Activated naive CD8-positive, alpha-beta T cell treated with anti-CD3 and anti-CD28 coated beads, Interleukin-2, amount 50 U/mL, for 24 hours (primary cell): ENCODE data around the gene LIMS4.
"Not testable (repeated sequence)": the region's sequence is repeated elsewhere in the genome, so short reads cannot be mapped to it uniquely, and the experiment has no call there.

Experiments
- ATAC-seq: fragments of 150-1000 bp; cut with Tn5 transposase; one replicate; pipeline ENCODE4 v1.10.0; 2021
- DNase-seq: peaks from one replicate; pipeline ENCODE4 v3.0.0; 2021
- H3K27ac Mint-ChIP-seq: one replicate; pipeline ENCODE4 v1.8.0; 2021; ENCODE audit warnings: mild to moderate bottlenecking, mixed read lengths
- H3K27me3 Mint-ChIP-seq: one replicate; pipeline ENCODE4 v1.8.0; 2021; ENCODE audit warnings: mixed read lengths
- H3K36me3 Mint-ChIP-seq: one replicate; pipeline ENCODE4 v1.8.0; 2021; ENCODE audit warnings: low read depth, mixed read lengths
- H3K4me1 Mint-ChIP-seq: one replicate; pipeline ENCODE4 v1.8.0; 2021; ENCODE audit warnings: mixed read lengths
- H3K4me3 Mint-ChIP-seq: one replicate; pipeline ENCODE4 v1.8.0; 2021; ENCODE audit warnings: mild to moderate bottlenecking, moderate library complexity, mixed read lengths
- H3K9me3 Mint-ChIP-seq: one replicate; pipeline ENCODE4 v1.8.0; 2021; ENCODE audit warnings: mixed read lengths

Gene LIMS4, protein sequence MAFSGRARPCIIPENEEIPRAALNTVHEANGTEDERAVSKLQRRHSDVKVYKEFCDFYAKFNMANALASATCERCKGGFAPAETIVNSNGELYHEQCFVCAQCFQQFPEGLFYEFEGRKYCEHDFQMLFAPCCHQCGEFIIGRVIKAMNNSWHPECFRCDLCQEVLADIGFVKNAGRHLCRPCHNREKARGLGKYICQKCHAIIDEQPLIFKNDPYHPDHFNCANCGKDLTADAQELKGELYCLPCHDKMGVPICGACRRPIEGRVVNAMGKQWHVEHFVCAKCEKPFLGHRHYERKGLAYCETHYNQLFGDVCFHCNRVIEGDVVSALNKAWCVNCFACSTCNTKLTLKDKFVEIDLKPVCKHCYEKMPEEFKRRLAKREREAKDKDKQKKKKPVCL

GRCh38 chr2:110472171-110473058, at the start of gene LIMS4:
Gene LIMS4 (minus strand): TSS chr2:110472816. CDS start chr2:110472778, 38 bp downstream.
- not testable (repeated sequence) for H3K27me3 Mint-ChIP-seq, H3K27ac Mint-ChIP-seq, H3K36me3 Mint-ChIP-seq, H3K9me3 Mint-ChIP-seq, ATAC-seq, DNase-seq, H3K4me3 Mint-ChIP-seq, H3K4me1 Mint-ChIP-seq

DNA sequence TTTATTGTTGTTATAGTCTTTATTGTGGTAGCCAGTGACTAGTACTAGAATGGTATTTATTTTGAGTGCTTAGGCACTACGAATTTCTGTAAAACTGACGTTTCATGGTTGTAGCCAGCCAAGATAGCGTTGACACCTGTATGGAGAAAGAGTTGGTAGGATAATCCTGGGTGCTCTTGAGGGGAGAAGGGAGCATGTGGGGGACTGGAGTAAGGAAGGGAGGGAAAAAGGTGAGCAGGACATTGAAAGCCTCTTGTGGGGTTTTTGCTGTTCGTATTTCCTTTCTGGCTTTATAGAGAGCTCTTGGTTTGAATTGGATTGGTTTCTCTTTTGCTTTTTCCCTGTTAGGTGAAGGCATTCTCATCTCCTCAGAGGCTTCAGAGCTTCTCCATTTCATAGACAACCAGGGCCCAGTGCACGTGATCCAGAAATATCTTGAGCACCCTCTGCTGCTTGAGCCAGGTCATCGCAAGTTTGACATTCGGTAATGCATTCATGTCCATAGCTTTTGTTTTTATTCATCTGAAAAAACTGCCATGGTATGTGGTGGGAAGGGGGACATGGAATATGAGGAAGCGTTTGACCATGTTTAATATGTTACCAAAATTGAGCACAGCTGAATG, 27.2 kb upstream of the LIMS4 start:
- not testable (repeated sequence) for H3K4me3 Mint-ChIP-seq, DNase-seq, H3K4me1 Mint-ChIP-seq, H3K27me3 Mint-ChIP-seq, H3K36me3 Mint-ChIP-seq, H3K27ac Mint-ChIP-seq, H3K9me3 Mint-ChIP-seq
- peak; percentile 59 for ATAC-seq

- not testable (repeated sequence) for DNase-seq, H3K4me1 Mint-ChIP-seq, H3K27ac Mint-ChIP-seq, H3K36me3 Mint-ChIP-seq, H3K27me3 Mint-ChIP-seq, H3K9me3 Mint-ChIP-seq, ATAC-seq, H3K4me3 Mint-ChIP-seq
Observed at GRCh38 chr2:110496027-110496426, 23.4 kb upstream of the LIMS4 start.

DNA sequence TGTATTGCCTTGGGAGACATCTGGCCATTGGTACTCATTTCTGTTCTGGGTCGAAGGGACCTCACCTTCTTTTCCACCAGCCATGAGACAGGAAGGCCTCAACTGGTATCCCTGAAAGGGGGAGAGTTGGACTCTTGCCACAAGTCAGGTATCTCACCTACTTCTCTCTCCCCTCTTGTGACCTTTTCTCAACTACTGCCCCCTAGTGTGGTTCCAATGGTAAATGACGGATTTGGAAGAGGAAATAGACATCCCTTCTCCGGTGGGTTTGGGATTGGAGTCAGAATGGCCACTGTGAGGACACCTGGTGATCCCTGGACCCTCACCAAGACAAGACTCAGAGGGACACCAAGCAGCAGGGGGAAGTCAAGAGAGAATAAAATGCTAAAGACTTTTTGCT, 21.9 kb upstream of the LIMS4 start:
- H3K9me3 Mint-ChIP-seq, H3K27ac Mint-ChIP-seq, H3K4me1 Mint-ChIP-seq, H3K27me3 Mint-ChIP-seq, ATAC-seq, DNase-seq, H3K4me3 Mint-ChIP-seq, H3K36me3 Mint-ChIP-seq: not testable (repeated sequence)

- not testable (repeated sequence) for H3K4me3 Mint-ChIP-seq, ATAC-seq, H3K4me1 Mint-ChIP-seq, H3K36me3 Mint-ChIP-seq, H3K27ac Mint-ChIP-seq, H3K9me3 Mint-ChIP-seq, DNase-seq, H3K27me3 Mint-ChIP-seq
Observed at GRCh38 chr2:110488991-110489390, 16.4 kb upstream of the LIMS4 start.

GRCh38 chr2:110482697-110483096, 10.1 kb upstream of the LIMS4 start:
- ATAC-seq, H3K36me3 Mint-ChIP-seq, H3K4me1 Mint-ChIP-seq: not testable (repeated sequence)

DNA sequence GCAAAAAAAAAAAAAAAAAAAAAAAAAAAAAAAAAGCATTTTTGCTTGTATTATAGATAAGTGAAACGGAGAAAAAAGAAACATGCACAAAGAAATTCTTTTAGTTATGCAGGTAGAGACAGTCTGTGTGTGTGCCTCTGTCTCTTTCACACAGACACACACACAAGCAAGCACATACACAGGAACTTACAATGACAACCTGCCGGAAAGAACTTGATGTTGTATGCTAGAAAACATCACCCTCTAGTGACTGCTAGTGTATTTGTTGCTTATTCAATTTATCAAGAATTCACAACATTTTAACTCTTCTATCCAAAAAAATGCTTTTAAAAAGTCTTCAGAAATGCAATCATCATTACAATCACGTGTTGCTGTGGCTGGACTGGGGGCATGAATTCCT, 8.6 kb upstream of the LIMS4 start:
- not testable (repeated sequence) for H3K4me3 Mint-ChIP-seq, H3K36me3 Mint-ChIP-seq, DNase-seq, H3K9me3 Mint-ChIP-seq, H3K27me3 Mint-ChIP-seq, H3K27ac Mint-ChIP-seq, H3K4me1 Mint-ChIP-seq, ATAC-seq

More at GRCh38 chr2:110482697-110483096, 10.1 kb upstream of the LIMS4 start:
- not testable (repeated sequence) for H3K4me3 Mint-ChIP-seq, H3K27ac Mint-ChIP-seq, H3K27me3 Mint-ChIP-seq, DNase-seq, H3K9me3 Mint-ChIP-seq

DNA sequence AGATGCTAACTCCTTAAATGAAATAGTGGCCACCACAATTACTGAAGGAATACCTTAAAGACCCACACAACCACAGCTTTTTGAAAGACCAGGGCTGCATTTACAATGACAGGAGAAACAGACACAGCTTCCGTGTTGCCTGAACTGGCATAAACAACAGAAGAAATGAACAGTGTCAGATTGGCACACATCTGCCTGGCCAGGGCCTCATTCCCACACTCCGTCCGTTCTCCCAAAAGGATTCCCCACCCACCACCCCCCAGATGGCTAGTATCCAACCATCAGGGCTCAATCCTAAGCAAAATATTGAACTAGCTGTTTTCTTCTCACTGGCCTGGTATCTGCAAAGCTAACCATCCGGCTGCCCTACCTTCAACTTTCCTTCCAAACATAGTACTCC, 7.5 kb upstream of the LIMS4 start:
- H3K9me3 Mint-ChIP-seq, ATAC-seq, H3K4me1 Mint-ChIP-seq, H3K27me3 Mint-ChIP-seq, H3K27ac Mint-ChIP-seq, DNase-seq, H3K36me3 Mint-ChIP-seq, H3K4me3 Mint-ChIP-seq: not testable (repeated sequence)

GRCh38 chr2:110477370-110477769, 4.8 kb upstream of the LIMS4 start:
- H3K4me3 Mint-ChIP-seq, DNase-seq, ATAC-seq, H3K4me1 Mint-ChIP-seq, H3K27ac Mint-ChIP-seq, H3K9me3 Mint-ChIP-seq, H3K36me3 Mint-ChIP-seq, H3K27me3 Mint-ChIP-seq: not testable (repeated sequence)

- H3K27me3 Mint-ChIP-seq, H3K4me3 Mint-ChIP-seq, ATAC-seq, H3K36me3 Mint-ChIP-seq, H3K27ac Mint-ChIP-seq, H3K4me1 Mint-ChIP-seq, DNase-seq, H3K9me3 Mint-ChIP-seq: not testable (repeated sequence)
Observed at GRCh38 chr2:110476952-110477351, 4.3 kb upstream of the LIMS4 start.

GRCh38 chr2:110475627-110476359, 3.2 kb upstream of the LIMS4 start:
- H3K27ac Mint-ChIP-seq, H3K4me1 Mint-ChIP-seq, H3K9me3 Mint-ChIP-seq, H3K36me3 Mint-ChIP-seq, DNase-seq, H3K4me3 Mint-ChIP-seq, H3K27me3 Mint-ChIP-seq: not testable (repeated sequence)
- ATAC-seq, result peak; percentile 27

- H3K4me3 Mint-ChIP-seq, H3K9me3 Mint-ChIP-seq, H3K36me3 Mint-ChIP-seq, H3K4me1 Mint-ChIP-seq, DNase-seq, H3K27ac Mint-ChIP-seq, H3K27me3 Mint-ChIP-seq: not testable (repeated sequence)
- peak; percentile 97 for ATAC-seq
Observed at GRCh38 chr2:110474898-110475297, 2.3 kb upstream of the LIMS4 start.

DNA sequence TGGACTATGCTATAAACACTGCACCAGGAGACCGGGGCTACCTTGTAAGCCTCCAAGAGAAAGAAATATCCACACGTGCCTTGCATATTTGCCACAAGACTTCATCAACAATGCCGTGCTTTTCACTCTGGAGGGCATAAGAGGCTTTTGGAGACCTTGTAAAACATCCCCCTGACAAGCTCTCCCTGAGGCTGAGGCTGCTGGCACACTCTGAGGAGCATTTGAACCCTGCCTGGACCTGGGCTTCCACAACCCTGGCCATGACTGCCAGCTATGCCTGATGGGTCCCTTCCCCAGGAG, 393 bp upstream of the LIMS4 start:
- not testable (repeated sequence) for ATAC-seq, H3K36me3 Mint-ChIP-seq, H3K27ac Mint-ChIP-seq, H3K27me3 Mint-ChIP-seq, H3K9me3 Mint-ChIP-seq, H3K4me3 Mint-ChIP-seq, H3K4me1 Mint-ChIP-seq, DNase-seq

- H3K27me3 Mint-ChIP-seq, H3K36me3 Mint-ChIP-seq, ATAC-seq: not testable (repeated sequence)
Observed at GRCh38 chr2:110468921-110469320, 3.7 kb downstream of the LIMS4 start.

More at GRCh38 chr2:110468921-110469320, 3.7 kb downstream of the LIMS4 start:
- not testable (repeated sequence) for DNase-seq, H3K4me1 Mint-ChIP-seq, H3K4me3 Mint-ChIP-seq, H3K27ac Mint-ChIP-seq, H3K9me3 Mint-ChIP-seq
